ENCODE measurements around the gene FAM120A.

The FAM120A gene

DNA sequence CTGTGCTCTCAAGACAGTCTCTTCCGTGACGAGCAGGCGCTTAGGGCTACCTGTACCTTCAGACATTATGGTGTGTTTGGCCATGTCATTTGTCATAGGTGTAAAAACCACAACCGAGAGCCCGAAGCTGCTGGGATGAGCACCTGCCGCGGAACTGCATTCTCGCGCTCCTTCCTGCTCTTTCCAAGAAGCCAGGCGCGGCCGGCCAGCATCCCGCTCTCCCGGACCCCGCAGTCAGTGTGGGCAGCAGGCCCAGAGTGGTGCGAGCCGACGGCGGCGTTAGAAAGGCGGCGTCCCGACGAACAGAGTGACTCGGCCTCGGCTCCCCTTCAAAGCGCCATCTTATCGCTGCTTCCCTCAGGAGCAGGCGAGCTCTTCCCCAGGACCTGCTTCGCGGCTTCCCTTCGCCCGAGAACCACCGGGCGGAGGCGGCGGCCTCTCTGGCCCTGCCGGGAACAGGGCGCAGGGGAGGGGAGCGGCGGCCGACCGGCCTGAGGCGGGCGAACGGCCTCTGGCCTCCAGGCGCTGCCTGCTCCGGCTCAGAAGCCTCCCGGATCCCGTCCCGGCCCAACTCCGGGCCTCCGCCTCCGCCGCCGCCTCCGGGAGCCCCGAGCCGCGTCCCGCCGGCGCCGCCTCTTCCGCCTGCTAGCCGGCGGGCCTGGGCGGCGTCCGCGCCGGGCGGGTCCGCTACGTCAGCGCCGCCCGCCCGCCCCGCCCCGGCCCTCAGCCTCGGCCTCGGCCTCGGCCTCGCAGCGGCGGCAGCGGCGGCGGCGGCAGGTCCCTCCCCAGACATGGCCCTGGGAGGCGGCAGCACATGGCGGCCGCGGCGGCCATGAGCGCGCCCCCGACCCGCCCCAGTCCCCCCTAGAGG, at the start of gene FAM120A:
Gene FAM120A (plus strand): TSS at position 741 of the 871 bp plus-strand sequence. CDS start 231 bp downstream, outside the sequence.
- peak within 1 kb of the TSS; percentile 94 to 95 for H3K4me3 ChIP-seq (ENCODE audit: low read length in 2 of 2)
- no peaks in the 10 kb centered on the region for H3K9me3 ChIP-seq (ENCODE audit: control insufficient read depth in 2 of 2, low read length in 2 of 2)
- peaks cover 18% of the 10 kb centered on the region in 2 donors for H3K36me3 ChIP-seq (ENCODE audit: control insufficient read depth in 2 of 2, insufficient read depth in 2 of 2, low read length in 2 of 2)
- H3K4me1 ChIP-seq (ENCODE audit: control insufficient read depth, insufficient read depth, low read length) = peaks cover 36% of the 10 kb centered on the region
- no peaks in the 10 kb centered on the region for H3K27me3 ChIP-seq (ENCODE audit: control insufficient read depth in 1 of 2, insufficient read depth in 2 of 2, low read length in 2 of 2)
- peak within 1 kb of the TSS; percentile 91 to 97 for H3K9ac ChIP-seq (ENCODE audit: low read length in 2 of 2)
- H3K27ac ChIP-seq (ENCODE audit: low read length) = peak within 1 kb of the TSS; percentile 93

- no peaks in the 10 kb centered on the region for H3K9me3 ChIP-seq (ENCODE audit: control insufficient read depth in 2 of 2, low read length in 2 of 2)
- H3K9ac ChIP-seq (ENCODE audit: low read length in 2 of 2) = no peak overlapping the region
- no peaks in the 10 kb centered on the region for H3K27me3 ChIP-seq (ENCODE audit: control insufficient read depth in 1 of 2, insufficient read depth in 2 of 2, low read length in 2 of 2)
- no peaks in the 10 kb centered on the region for H3K36me3 ChIP-seq (ENCODE audit: control insufficient read depth in 2 of 2, insufficient read depth in 2 of 2, low read length in 2 of 2)
- H3K27ac ChIP-seq (ENCODE audit: low read length) = no peak overlapping the region
- H3K4me1 ChIP-seq (ENCODE audit: control insufficient read depth, insufficient read depth, low read length) = no peaks in the 10 kb centered on the region
- no peak overlapping the region for H3K4me3 ChIP-seq (ENCODE audit: low read length in 2 of 2)
These were observed 45.1 kb upstream of the FAM120A start for GRCh38 chr9:93406371-93406770.

- Histone ChIP-seq H3K27ac (ENCODE audit: low read length) (no peak overlapping the region), H3K9me3 (ENCODE audit: control insufficient read depth in 2 of 2, low read length in 2 of 2) (peaks cover 0 to 6% of the 10 kb centered on the region in 2 donors), H3K4me3 (ENCODE audit: low read length in 2 of 2) (no peak overlapping the region), H3K36me3 (ENCODE audit: control insufficient read depth in 2 of 2, insufficient read depth in 2 of 2, low read length in 2 of 2) (no peaks in the 10 kb centered on the region), H3K9ac (ENCODE audit: low read length in 2 of 2) (no peak overlapping the region), H3K4me1 (ENCODE audit: control insufficient read depth, insufficient read depth, low read length) (no peaks in the 10 kb centered on the region), H3K27me3 (ENCODE audit: control insufficient read depth in 1 of 2, insufficient read depth in 2 of 2, low read length in 2 of 2) (peaks cover 0 to 3% of the 10 kb centered on the region in 2 donors)
These were observed 38.0 kb upstream of the FAM120A start for GRCh38 chr9:93413530-93413929.

DNA sequence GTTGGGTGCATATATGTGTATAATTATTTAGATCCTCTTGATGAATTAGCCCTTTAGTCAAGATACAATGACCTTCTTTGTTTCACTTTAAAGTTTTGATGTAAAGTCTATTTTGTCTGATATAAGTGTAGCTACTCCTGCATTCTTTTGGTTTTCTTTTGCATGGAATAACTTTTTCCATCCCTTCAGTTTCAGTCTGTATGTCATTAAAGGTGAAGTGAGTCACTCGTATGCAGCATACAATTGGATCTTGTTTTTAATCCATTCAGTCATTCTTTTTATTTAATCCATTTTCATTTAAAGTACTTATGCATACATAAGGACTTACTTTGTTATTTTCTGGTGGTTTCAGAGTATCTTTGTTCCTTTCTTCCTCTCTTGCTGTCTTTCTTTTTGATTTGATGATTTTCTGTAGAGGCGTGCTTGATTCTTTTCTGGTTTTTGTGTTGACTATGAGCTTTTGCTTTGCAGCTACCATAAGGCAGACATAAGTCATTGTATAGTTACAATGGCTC, 36.3 kb upstream of the FAM120A start:
- no peaks in the 10 kb centered on the region for H3K4me1 ChIP-seq (ENCODE audit: control insufficient read depth, insufficient read depth, low read length)
- H3K36me3 ChIP-seq (ENCODE audit: control insufficient read depth in 2 of 2, insufficient read depth in 2 of 2, low read length in 2 of 2) = no peaks in the 10 kb centered on the region
- H3K27me3 ChIP-seq (ENCODE audit: control insufficient read depth in 1 of 2, insufficient read depth in 2 of 2, low read length in 2 of 2) = peaks cover 0 to 3% of the 10 kb centered on the region in 2 donors
- H3K4me3 ChIP-seq (ENCODE audit: low read length in 2 of 2) = no peak overlapping the region
- peaks cover 0 to 10% of the 10 kb centered on the region in 2 donors for H3K9me3 ChIP-seq (ENCODE audit: control insufficient read depth in 2 of 2, low read length in 2 of 2)
- H3K9ac ChIP-seq (ENCODE audit: low read length in 2 of 2) = no peak overlapping the region
- H3K27ac ChIP-seq (ENCODE audit: low read length) = no peak overlapping the region

- no peak overlapping the region for H3K9ac ChIP-seq (ENCODE audit: low read length in 2 of 2)
- H3K9me3 ChIP-seq (ENCODE audit: control insufficient read depth in 2 of 2, low read length in 2 of 2) = peaks cover 0 to 10% of the 10 kb centered on the region in 2 donors
- no peak overlapping the region for H3K4me3 ChIP-seq (ENCODE audit: low read length in 2 of 2)
- H3K27ac ChIP-seq (ENCODE audit: low read length) = no peak overlapping the region
- no peaks in the 10 kb centered on the region for H3K36me3 ChIP-seq (ENCODE audit: control insufficient read depth in 2 of 2, insufficient read depth in 2 of 2, low read length in 2 of 2)
- H3K4me1 ChIP-seq (ENCODE audit: control insufficient read depth, insufficient read depth, low read length) = no peaks in the 10 kb centered on the region
- H3K27me3 ChIP-seq (ENCODE audit: control insufficient read depth in 1 of 2, insufficient read depth in 2 of 2, low read length in 2 of 2) = peaks cover 0 to 3% of the 10 kb centered on the region in 2 donors
These were observed 34.8 kb upstream of the FAM120A start for GRCh38 chr9:93416530-93417235.

GRCh38 chr9:93417538-93417937, 33.9 kb upstream of the FAM120A start:
- Histone ChIP-seq H3K4me1 (ENCODE audit: control insufficient read depth, insufficient read depth, low read length) (no peaks in the 10 kb centered on the region), H3K27ac (ENCODE audit: low read length) (no peak overlapping the region), H3K27me3 (ENCODE audit: control insufficient read depth in 1 of 2, insufficient read depth in 2 of 2, low read length in 2 of 2) (peaks cover 0 to 3% of the 10 kb centered on the region in 2 donors), H3K4me3 (ENCODE audit: low read length in 2 of 2) (no peak overlapping the region), H3K9me3 (ENCODE audit: control insufficient read depth in 2 of 2, low read length in 2 of 2) (peaks cover 0 to 10% of the 10 kb centered on the region in 2 donors), H3K9ac (ENCODE audit: low read length in 2 of 2) (no peak overlapping the region), H3K36me3 (ENCODE audit: control insufficient read depth in 2 of 2, insufficient read depth in 2 of 2, low read length in 2 of 2) (no peaks in the 10 kb centered on the region)

GRCh38 chr9:93419023-93419422, 32.5 kb upstream of the FAM120A start:
- H3K27me3 ChIP-seq (ENCODE audit: control insufficient read depth in 1 of 2, insufficient read depth in 2 of 2, low read length in 2 of 2) = peaks cover 0 to 3% of the 10 kb centered on the region in 2 donors
- H3K36me3 ChIP-seq (ENCODE audit: control insufficient read depth in 2 of 2, insufficient read depth in 2 of 2, low read length in 2 of 2) = no peaks in the 10 kb centered on the region
- H3K4me3 ChIP-seq (ENCODE audit: low read length in 2 of 2) = no peak overlapping the region
- H3K9me3 ChIP-seq (ENCODE audit: control insufficient read depth in 2 of 2, low read length in 2 of 2) = peaks cover 0 to 10% of the 10 kb centered on the region in 2 donors
- H3K27ac ChIP-seq (ENCODE audit: low read length) = no peak overlapping the region
- peaks cover 6% of the 10 kb centered on the region for H3K4me1 ChIP-seq (ENCODE audit: control insufficient read depth, insufficient read depth, low read length)
- H3K9ac ChIP-seq (ENCODE audit: low read length in 2 of 2) = no peak overlapping the region

GRCh38 chr9:93422977-93423616, 28.4 kb upstream of the FAM120A start:
- Histone ChIP-seq H3K27me3 (ENCODE audit: control insufficient read depth in 1 of 2, insufficient read depth in 2 of 2, low read length in 2 of 2) (no peaks in the 10 kb centered on the region), H3K9ac (ENCODE audit: low read length in 2 of 2) (no peak overlapping the region), H3K36me3 (ENCODE audit: control insufficient read depth in 2 of 2, insufficient read depth in 2 of 2, low read length in 2 of 2) (no peaks in the 10 kb centered on the region), H3K4me3 (ENCODE audit: low read length in 2 of 2) (no peak overlapping the region), H3K27ac (ENCODE audit: low read length) (no peak overlapping the region), H3K4me1 (ENCODE audit: control insufficient read depth, insufficient read depth, low read length) (peaks cover 6% of the 10 kb centered on the region), H3K9me3 (ENCODE audit: control insufficient read depth in 2 of 2, low read length in 2 of 2) (peaks cover 0 to 4% of the 10 kb centered on the region in 2 donors)

DNA sequence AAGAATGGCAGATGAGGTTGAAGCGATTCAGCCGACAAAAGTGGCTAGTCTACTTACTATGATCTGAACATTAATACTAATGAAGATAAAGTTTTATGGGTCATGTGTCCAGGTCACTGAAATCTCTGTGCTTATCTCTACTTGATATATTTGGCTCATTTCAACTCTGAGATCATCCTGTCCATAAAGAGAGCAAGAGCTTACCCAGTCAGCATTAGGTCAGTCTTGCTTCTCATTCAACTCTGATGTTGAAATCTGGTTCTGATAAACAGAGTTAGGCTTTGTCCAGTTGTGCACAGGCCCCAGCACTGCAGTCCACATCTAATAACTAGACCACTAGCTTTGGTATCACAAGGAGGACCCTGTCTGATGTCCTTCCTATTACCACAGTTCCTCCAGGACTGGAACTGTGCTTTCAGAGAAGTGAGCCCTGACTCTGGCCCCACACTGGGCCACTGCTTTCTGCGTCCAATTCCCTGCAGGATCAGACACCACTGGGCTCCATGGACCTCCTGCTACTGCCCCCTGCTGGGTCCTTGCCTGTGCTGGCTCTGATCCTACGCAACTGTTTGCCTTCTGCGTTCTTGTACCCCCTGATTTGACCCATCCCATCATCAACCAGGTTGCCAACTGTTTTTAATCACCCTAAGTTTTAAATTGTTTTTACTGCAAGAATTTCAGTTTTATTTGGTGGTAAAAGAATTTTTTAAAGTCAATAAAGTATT, 23.7 kb upstream of the FAM120A start:
- Histone ChIP-seq H3K27ac (ENCODE audit: low read length) (no peak overlapping the region), H3K4me1 (ENCODE audit: control insufficient read depth, insufficient read depth, low read length) (peaks cover 6% of the 10 kb centered on the region), H3K4me3 (ENCODE audit: low read length in 2 of 2) (no peak overlapping the region), H3K27me3 (ENCODE audit: control insufficient read depth in 1 of 2, insufficient read depth in 2 of 2, low read length in 2 of 2) (no peaks in the 10 kb centered on the region), H3K36me3 (ENCODE audit: control insufficient read depth in 2 of 2, insufficient read depth in 2 of 2, low read length in 2 of 2) (no peaks in the 10 kb centered on the region), H3K9me3 (ENCODE audit: control insufficient read depth in 2 of 2, low read length in 2 of 2) (no peaks in the 10 kb centered on the region), H3K9ac (ENCODE audit: low read length in 2 of 2) (no peak overlapping the region)

DNA sequence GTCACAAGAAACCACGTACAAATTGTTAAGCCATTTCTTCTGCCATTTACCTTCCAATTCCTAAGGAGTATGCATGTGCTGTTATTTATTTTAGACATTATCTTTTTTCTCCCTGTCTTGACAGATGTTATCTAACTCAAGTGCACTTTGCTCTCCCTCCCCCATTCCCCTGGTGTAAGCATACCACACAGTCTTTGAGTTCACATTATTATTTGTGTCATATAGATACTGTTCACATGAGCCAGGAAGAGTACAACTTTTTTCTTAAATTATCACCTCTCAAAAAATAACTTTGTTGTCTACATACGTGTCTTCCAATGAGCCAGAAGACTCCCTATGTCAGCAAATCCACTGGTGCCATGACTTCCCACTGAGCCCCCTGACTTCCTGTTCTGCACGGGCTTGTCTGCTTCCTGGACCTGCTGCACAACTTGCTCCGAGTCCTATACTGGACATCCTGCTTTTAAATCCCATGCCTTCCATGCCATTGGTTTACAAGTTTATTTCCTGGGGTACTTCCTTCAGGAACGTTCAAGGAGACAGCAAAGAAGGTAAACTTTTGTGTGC, 19.9 kb upstream of the FAM120A start:
- H3K9ac ChIP-seq (ENCODE audit: low read length in 2 of 2) = no peak overlapping the region

More for the DNA sequence above, 19.9 kb upstream of the FAM120A start:
- no peaks in the 10 kb centered on the region for H3K36me3 ChIP-seq (ENCODE audit: control insufficient read depth in 2 of 2, insufficient read depth in 2 of 2, low read length in 2 of 2)
- no peak overlapping the region for H3K27ac ChIP-seq (ENCODE audit: low read length)
- no peaks in the 10 kb centered on the region for H3K4me1 ChIP-seq (ENCODE audit: control insufficient read depth, insufficient read depth, low read length)
- no peak overlapping the region for H3K4me3 ChIP-seq (ENCODE audit: low read length in 2 of 2)
- no peaks in the 10 kb centered on the region for H3K9me3 ChIP-seq (ENCODE audit: control insufficient read depth in 2 of 2, low read length in 2 of 2)
- H3K27me3 ChIP-seq (ENCODE audit: control insufficient read depth in 1 of 2, insufficient read depth in 2 of 2, low read length in 2 of 2) = no peaks in the 10 kb centered on the region

Measured in stomach smooth muscle (tissue), 2 donors.